Astrocyte of the cerebellum (primary cell): ENCODE measurements around the gene MRGPRG.
A peak's percentile ranks its signal among the peaks of the same experiment; 100 is the strongest.
"Not testable (repeated sequence)": the region's sequence is repeated elsewhere in the genome, so short reads cannot be mapped to it uniquely, and the experiment has no call there.

Experiments used
- DNase-seq: peaks from one replicate; pipeline ENCODE4 v3.0.0-alpha.2; 2011; ENCODE audit warnings: low read depth
- H3K4me3 ChIP-seq: 2 replicates; pipeline ENCODE4 v1.5.1; 2011; ENCODE audit warnings: mild to moderate bottlenecking, low read depth, low read length, moderate library complexity
- CTCF ChIP-seq: IDR thresholded peaks from 2 replicates; pipeline ENCODE4 v1.5.1; 2012; ENCODE audit warnings: low read length, low read depth, moderate library complexity, mild to moderate bottlenecking; ENCODE audit errors: missing control alignments
- in situ Hi-C: cut with HindIII; loops from 2 replicates; pipeline ENCODE4 v1.10.0; 2017; ENCODE audit warnings: low sequenced_read_pairs

Gene MRGPRG

DNA sequence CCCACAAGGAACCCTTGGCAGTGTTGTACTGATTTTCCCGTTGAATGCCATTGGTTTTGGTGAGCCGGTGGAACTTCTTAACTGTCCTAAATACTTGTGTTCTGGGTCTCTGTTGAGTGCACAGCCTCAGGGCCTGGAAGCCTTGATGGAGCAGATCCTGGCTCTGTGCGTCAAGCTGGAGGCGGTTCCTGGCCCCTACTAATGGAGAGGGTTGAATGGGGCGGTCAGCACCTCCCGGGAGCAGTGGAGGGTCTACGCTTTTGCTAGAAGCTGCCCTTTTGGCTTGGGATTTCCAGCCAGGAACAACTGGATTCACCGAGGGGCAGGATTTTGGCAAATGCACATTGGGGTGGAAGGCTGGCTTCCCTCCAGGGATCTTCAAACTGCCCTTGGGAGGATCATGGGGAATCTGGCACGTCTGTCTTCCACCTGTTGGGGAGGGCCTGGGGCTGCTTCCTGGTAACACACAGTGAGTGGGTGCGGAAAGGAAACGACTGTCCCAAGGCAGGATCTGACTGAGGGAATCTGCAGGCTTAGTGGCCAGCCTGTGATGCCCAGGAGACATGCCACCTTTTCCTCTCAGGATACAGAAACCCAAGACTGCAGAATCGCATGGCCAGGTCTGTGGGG lies 46.6 kb downstream of the MRGPRG start:
- no peak for TF ChIP-seq CTCF
- DNase-seq, result no peak
- no peak overlapping the region for H3K4me3 ChIP-seq
- in situ Hi-C loops, result no loop called here

DNA sequence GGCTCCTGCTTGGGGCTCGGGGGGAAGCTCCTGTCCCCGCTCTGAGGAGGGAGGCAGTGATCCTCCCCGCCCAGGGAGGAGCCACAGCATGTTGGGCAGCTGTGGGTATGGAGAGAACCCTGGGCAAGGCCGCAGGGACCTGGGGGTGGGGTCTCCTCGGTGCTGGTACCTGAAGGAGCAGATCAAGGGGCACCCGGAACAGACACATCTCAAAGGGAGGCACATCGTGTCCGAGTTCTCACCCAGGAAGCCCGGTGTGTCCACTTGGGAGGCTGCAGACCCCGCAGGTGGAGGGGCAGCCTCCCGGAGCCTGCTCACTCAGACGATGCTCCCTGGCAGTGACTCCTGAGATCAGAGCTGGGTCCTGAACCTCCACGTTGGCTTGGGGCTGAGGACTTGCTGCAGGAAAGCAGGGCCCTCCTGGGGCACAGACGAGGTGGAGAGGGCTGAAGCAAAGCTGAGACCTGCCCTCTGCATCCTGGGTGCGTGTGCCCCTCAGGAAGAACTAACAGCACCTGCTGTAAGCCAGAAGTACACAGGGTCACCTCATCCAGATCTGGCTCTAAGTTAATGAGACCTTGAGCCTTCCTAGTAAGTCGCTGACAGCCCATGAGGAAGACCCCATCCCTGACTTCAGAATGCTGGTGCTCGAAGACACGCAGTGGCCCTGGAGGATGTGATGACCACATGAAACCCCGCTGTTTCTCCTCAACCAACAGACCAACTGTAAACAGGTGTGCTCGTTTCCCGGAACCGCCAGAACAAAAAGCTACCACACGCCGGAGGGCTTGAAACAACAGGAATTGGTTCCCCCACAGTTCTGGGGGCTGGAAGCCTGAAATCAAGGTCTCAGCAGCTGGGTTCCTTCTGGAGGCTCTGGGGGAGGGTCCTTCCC lies 47.6 kb downstream of the MRGPRG start:
- DNase-seq, result no peak
- in situ Hi-C loops, result no loop called here
- TF ChIP-seq CTCF, result no peak
- no peak overlapping the region for H3K4me3 ChIP-seq

DNA sequence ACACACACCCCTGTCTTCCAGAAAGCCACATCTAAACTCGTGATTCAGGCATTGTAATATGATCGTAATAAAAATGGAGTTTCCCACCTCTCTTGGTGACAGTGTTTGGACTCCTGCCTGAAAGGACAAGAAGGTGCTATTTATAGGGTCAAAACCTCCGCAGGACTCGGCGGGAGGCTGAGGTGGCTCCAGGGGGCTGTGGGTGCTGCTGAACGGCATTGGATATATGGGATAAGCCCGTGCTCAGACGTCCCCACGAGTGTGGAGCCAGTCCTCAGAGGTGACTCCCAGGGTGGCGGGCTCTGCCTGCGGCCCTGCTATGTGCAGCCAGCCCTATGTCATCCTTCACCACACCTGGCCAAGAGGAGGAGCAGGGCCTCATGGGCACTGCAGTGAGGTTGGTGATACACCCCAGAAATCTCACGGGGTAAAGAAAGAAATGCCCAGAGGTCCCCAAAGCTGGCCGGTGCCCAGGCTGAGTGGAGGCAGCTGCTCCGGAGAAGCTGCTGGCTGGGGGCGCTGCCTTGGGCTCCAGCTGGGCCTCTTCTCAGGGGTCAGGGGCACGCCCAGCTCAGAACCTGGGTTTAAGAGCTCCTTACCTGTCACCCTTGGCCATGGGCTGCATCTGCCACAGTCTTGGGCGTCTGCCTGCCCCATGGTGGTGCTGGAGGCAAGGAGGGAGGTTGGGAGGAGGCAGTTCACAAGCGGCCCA lies 48.4 kb downstream of the MRGPRG start:
- in situ Hi-C loops, result no loop called here
- H3K4me3 ChIP-seq, result no peak overlapping the region
- DNase-seq, result no peak
- TF ChIP-seq CTCF, result no peak

- no peak for DNase-seq
- H3K4me3 ChIP-seq, result peak overlapping the region; percentile 30
- TF ChIP-seq CTCF, result peak; percentile 5
- in situ Hi-C loops, result no loop called here
These were observed 49.2 kb downstream of the MRGPRG start for GRCh38 chr11:3169255-3170043.

DNA sequence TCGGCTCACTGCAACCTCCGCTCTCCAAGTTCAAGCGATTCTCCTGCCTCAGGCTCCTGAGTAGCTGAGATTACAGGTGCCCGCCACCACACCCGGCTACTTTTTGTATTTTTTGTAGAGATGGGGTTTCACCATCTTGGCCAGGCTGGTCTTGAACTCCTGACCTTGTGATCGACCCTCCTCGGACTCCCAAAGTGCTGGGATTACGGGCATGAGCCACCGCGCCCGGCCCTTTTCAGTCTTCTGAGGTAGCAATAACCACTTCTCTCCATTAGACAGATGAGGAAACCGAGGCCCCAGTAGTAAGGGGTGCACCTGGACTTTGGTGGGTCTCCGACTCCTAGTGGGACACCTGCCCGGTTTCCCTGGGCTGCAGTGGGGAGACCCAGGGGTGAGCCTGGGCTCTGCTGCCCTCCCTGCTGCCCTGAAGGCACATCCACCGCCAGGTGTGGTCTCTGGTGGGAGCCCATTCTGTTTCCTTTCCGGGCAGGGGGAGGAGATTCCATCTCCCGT lies 49.8 kb downstream of the MRGPRG start:
- DNase-seq, in situ Hi-C loops, H3K4me3 ChIP-seq: not testable (repeated sequence)
